H9 (cell line): ENCODE data around the gene PDIA4. TPM values are rescaled to one million over a fixed set of nuclear protein-coding genes. Genes with fewer than 3 reads are reported as not detected.
A peak's percentile ranks its signal among the peaks of the same experiment; 100 is the strongest.

Experiments used
- DNase-seq: peaks from one replicate; pipeline ENCODE4 v3.0.0-alpha.2; 2017
- H2AFZ ChIP-seq: one replicate; pipeline ENCODE4 v1.6.1; 2013; ENCODE audit warnings: mild to moderate bottlenecking, low read length, control low read depth, moderate library complexity
- H2AK5ac ChIP-seq: 2 replicates; pipeline ENCODE4 v1.6.1; 2013; ENCODE audit warnings: low read length, control low read depth, mixed read lengths; ENCODE audit not compliant: insufficient read length
- H2BK120ac ChIP-seq: one replicate; pipeline ENCODE4 v1.6.1; 2013; ENCODE audit warnings: low read depth, mild to moderate bottlenecking, low read length, control low read depth, inconsistent platforms; ENCODE audit not compliant: poor library complexity, severe bottlenecking
- H2BK12ac ChIP-seq: 2 replicates; pipeline ENCODE4 v1.6.1; 2013; ENCODE audit warnings: low read length, control low read depth, mixed read lengths, low read depth; ENCODE audit not compliant: insufficient read length
- H2BK15ac ChIP-seq: 2 replicates; pipeline ENCODE4 v1.6.1; 2013; ENCODE audit warnings: low read depth, low read length, control low read depth
- H2BK20ac ChIP-seq: one replicate; pipeline ENCODE4 v1.6.1; 2013; ENCODE audit warnings: low read depth, mild to moderate bottlenecking, low read length, control low read depth, inconsistent platforms; ENCODE audit not compliant: poor library complexity, severe bottlenecking
- H2BK5ac ChIP-seq: 2 replicates; pipeline ENCODE4 v1.6.1; 2013; ENCODE audit warnings: low read length, control low read depth, mixed read lengths; ENCODE audit not compliant: insufficient read length
- H3K14ac ChIP-seq: 2 replicates; pipeline ENCODE4 v1.6.1; 2013; ENCODE audit warnings: low read length, control low read depth; ENCODE audit not compliant: insufficient read depth
- H3K18ac ChIP-seq: 2 replicates; pipeline ENCODE4 v1.6.1; 2013; ENCODE audit warnings: low read depth, mild to moderate bottlenecking, mixed read lengths, low read length, control low read depth; ENCODE audit not compliant: insufficient read length
- H3K23ac ChIP-seq: 2 replicates; pipeline ENCODE4 v1.6.1; 2013; ENCODE audit warnings: low read length, control low read depth, mixed read lengths, low read depth; ENCODE audit not compliant: insufficient read length
- H3K23me2 ChIP-seq: 2 replicates; pipeline ENCODE4 v1.6.1; 2013; ENCODE audit warnings: low read depth, mild to moderate bottlenecking, mixed read lengths, low read length, control low read depth; ENCODE audit not compliant: insufficient read length, poor library complexity, severe bottlenecking
- H3K27ac ChIP-seq: 2 replicates; pipeline ENCODE4 v1.5.1; 2013; ENCODE audit warnings: low read length, control low read depth, mixed read lengths, low read depth; ENCODE audit not compliant: insufficient read length
- H3K27me3 ChIP-seq: 2 replicates; pipeline ENCODE4 v1.6.1; 2013; ENCODE audit warnings: low read length, control low read depth, inconsistent platforms; ENCODE audit not compliant: insufficient read depth
- H3K4ac ChIP-seq: 2 replicates; pipeline ENCODE4 v1.6.1; 2013; ENCODE audit warnings: low read depth, mild to moderate bottlenecking, control low read depth, inconsistent platforms, low read length, moderate library complexity
- H3K4me1 ChIP-seq: 2 replicates; pipeline ENCODE4 v1.6.1; 2013; ENCODE audit warnings: low read length, control low read depth, inconsistent platforms; ENCODE audit not compliant: insufficient read depth
- H3K4me2 ChIP-seq: 2 replicates; pipeline ENCODE4 v1.6.1; 2013; ENCODE audit warnings: low read length, control low read depth, mixed read lengths; ENCODE audit not compliant: insufficient read length, insufficient read depth
- H3K56ac ChIP-seq: 2 replicates; pipeline ENCODE4 v1.6.1; 2013; ENCODE audit warnings: low read depth, mild to moderate bottlenecking, mixed read lengths, low read length, control low read depth; ENCODE audit not compliant: insufficient read length
- H3K79me1 ChIP-seq: 2 replicates; pipeline ENCODE4 v1.6.1; 2013; ENCODE audit warnings: low read depth, mild to moderate bottlenecking, moderate library complexity, low read length, control low read depth, inconsistent platforms; ENCODE audit not compliant: insufficient read depth, poor library complexity, severe bottlenecking
- H3K79me2 ChIP-seq: 2 replicates; pipeline ENCODE4 v1.6.1; 2013; ENCODE audit warnings: low read length, control low read depth, inconsistent platforms; ENCODE audit not compliant: insufficient read depth
- H3K9ac ChIP-seq: 2 replicates; pipeline ENCODE4 v1.6.1; 2013; ENCODE audit warnings: low read length, control low read depth, mixed read lengths; ENCODE audit not compliant: insufficient read length; ENCODE audit errors: extremely low read depth
- H3K9me3 ChIP-seq: one replicate; pipeline ENCODE4 v1.6.1; 2013; ENCODE audit warnings: low read depth, low read length, inconsistent platforms; ENCODE audit not compliant: control insufficient read depth
- H3T11ph ChIP-seq: one replicate; pipeline ENCODE4 v1.6.1; 2013; ENCODE audit warnings: mild to moderate bottlenecking, low read length, control low read depth, inconsistent platforms
- H4K20me1 ChIP-seq: one replicate; pipeline ENCODE4 v1.6.1; 2013; ENCODE audit not compliant: control insufficient read depth, insufficient read length, insufficient read depth
- H4K5ac ChIP-seq: 2 replicates; pipeline ENCODE4 v1.6.1; 2013; ENCODE audit warnings: low read depth, mild to moderate bottlenecking, mixed read lengths, low read length, control low read depth; ENCODE audit not compliant: insufficient read length
- H4K8ac ChIP-seq: replicated peaks from 2 replicates; pipeline ENCODE4 v1.6.1; 2013; ENCODE audit warnings: low read length, control low read depth, mixed read lengths, low read depth; ENCODE audit not compliant: insufficient read length
- H4K91ac ChIP-seq: 2 replicates; pipeline ENCODE4 v1.6.1; 2013; ENCODE audit warnings: low read depth, mild to moderate bottlenecking, moderate library complexity, mixed read lengths, low read length, control low read depth; ENCODE audit not compliant: insufficient read length
- H3K27ac Mint-ChIP-seq, 3 experiments: 2 replicates in 2 of 3; 3 replicates in 1 of 3; pipeline ENCODE4 v1.8.0; 2020 to 2021; ENCODE audit warnings: mixed read lengths in 3 of 3, mild to moderate bottlenecking in 1 of 3, moderate library complexity in 1 of 3
- H3K27me3 Mint-ChIP-seq: 2 replicates; pipeline ENCODE4 v1.8.0; 2021; ENCODE audit warnings: low read depth, mild to moderate bottlenecking, moderate library complexity, mixed read lengths
- H3K36me3 Mint-ChIP-seq, 3 experiments: 2 replicates in 2 of 3; 3 replicates in 1 of 3; pipeline ENCODE4 v1.8.0; 2020 to 2021; ENCODE audit warnings: low read depth in 3 of 3, mixed read lengths in 3 of 3; ENCODE audit not compliant: insufficient read depth in 1 of 3
- H3K4me1 Mint-ChIP-seq, 2 experiments: 2 replicates each; pipeline ENCODE4 v1.8.0; 2020; ENCODE audit warnings: mixed read lengths in 2 of 2
- H3K4me3 Mint-ChIP-seq, 2 experiments: 2 replicates in 1 of 2; 3 replicates in 1 of 2; pipeline ENCODE4 v1.8.0; 2020 to 2021; ENCODE audit warnings: mild to moderate bottlenecking in 2 of 2, mixed read lengths in 2 of 2, moderate library complexity in 1 of 2
- H3K9me3 Mint-ChIP-seq, 2 experiments: 2 replicates in 1 of 2; 3 replicates in 1 of 2; pipeline ENCODE4 v1.8.0; 2020; ENCODE audit warnings: mild to moderate bottlenecking in 2 of 2, mixed read lengths in 2 of 2, moderate library complexity in 1 of 2
- CTCF ChIP-seq: fragments of 200-600 bp; sonication (generic); conservative IDR thresholded peaks from 3 replicates; pipeline ENCODE4 v1.8.0; 2021; ENCODE audit warnings: antibody characterized with exemption, mild to moderate bottlenecking
- WGBS: extraction: QIAGEN DNeasy Blood & Tissue Kit; methylation state at CpG from one replicate; pipeline ENCODE4 v1.1.7; 2013; ENCODE audit warnings: missing lambda C conversion rate, low lambda C conversion rate, mixed read lengths; ENCODE audit not compliant: insufficient read length; ENCODE audit errors: extremely low coverage; 5-methylcytosine and 5-hydroxymethylcytosine counted together
- total RNA-seq: library from RNA; stranded (reverse); gene quantifications from 2 replicates; pipeline ENCODE4 v1.2.1, GENCODE V29; 2021

The PDIA4 gene
- total RNA-seq, 1 experiment from 2014 or later, result 217 TPM

- H4K20me1 ChIP-seq, result no peaks in the 10 kb centered on the region
- H4K91ac ChIP-seq, result no peak overlapping the region
- no peak overlapping the region for H2AFZ ChIP-seq
- Mint-ChIP-seq H3K36me3 (peaks cover 13 to 43% (median 35%) of the 10 kb centered on the region in 3 experiments), H3K4me3 (no peak overlapping the region; a peak in 1 of 5 replicates), H3K9me3 (no peaks in the 10 kb centered on the region), H3K27me3 (no peaks in the 10 kb centered on the region), H3K27ac (peak overlapping the region in 1 of 3 experiments; percentile 20; a peak in 2 of 7 replicates), H3K4me1 (peaks cover 2 to 8% of the 10 kb centered on the region in 2 experiments; a peak in 2 of 4 replicates)
- no peak overlapping the region for H4K8ac ChIP-seq
- H3K23ac ChIP-seq, result no peak overlapping the region
- H2BK5ac ChIP-seq, result no peak overlapping the region
- no peak overlapping the region for H3K9ac ChIP-seq
- H3K79me2 ChIP-seq, result no peaks in the 10 kb centered on the region
- H4K5ac ChIP-seq, result no peak overlapping the region
- peak; percentile 39; the same call in 2 of the 3 replicates for TF ChIP-seq CTCF
- no peak overlapping the region for H2BK12ac ChIP-seq
- H3K79me1 ChIP-seq, result no peaks in the 10 kb centered on the region
- H2BK20ac ChIP-seq, result no peak overlapping the region
- no peak overlapping the region for H2AK5ac ChIP-seq
- H3K4me2 ChIP-seq, result no peak overlapping the region
- H2BK120ac ChIP-seq, result no peak overlapping the region
- WGBS, result no CpG with 5 or more reads among the region's 4 CpGs
- H3K27me3 ChIP-seq, result no peaks in the 10 kb centered on the region
- no peak overlapping the region for H3K27ac ChIP-seq
- no peak overlapping the region for H3K14ac ChIP-seq
- H2BK15ac ChIP-seq, result no peak overlapping the region
- H3K18ac ChIP-seq, result no peak overlapping the region
- no peak overlapping the region for H3K4ac ChIP-seq
- H3K56ac ChIP-seq, result no peak overlapping the region
- no peaks in the 10 kb centered on the region for H3K4me1 ChIP-seq
- H3K9me3 ChIP-seq, result no peaks in the 10 kb centered on the region
- peaks cover 5% of the 10 kb centered on the region for H3K23me2 ChIP-seq
- no peak overlapping the region for H3T11ph ChIP-seq
- DNase-seq, result no peak
Observed at GRCh38 chr7:149067869-149068268, 39.6 kb upstream of the PDIA4 start.
